SK-N-SH treated with all-trans-retinoic acid at 6 μM for 48 hours (cell line): ENCODE measurements around the gene IL15RA.

ENCODE experiments used
- ATAC-seq: fragments of 200-7000 bp; cut with Tn5 transposase; 3 replicates; pipeline ENCODE4 v1.9.1; 2020; ENCODE audit warnings: mild to moderate bottlenecking, moderate library complexity
- ARNTL ChIP-seq: fragments of 450-650 bp; formaldehyde crosslinking; IDR thresholded peaks from 2 replicates; pipeline ENCODE4 v1.5.0; 2020; ENCODE audit warnings: low read depth, mild to moderate bottlenecking, moderate library complexity, borderline replicate concordance
- CREB5 ChIP-seq: fragments of 250-450 bp; sonication (Bioruptor Pico); IDR thresholded peaks from 2 replicates; pipeline ENCODE4 v1.5.1; 2020; ENCODE audit warnings: low read depth, mild to moderate bottlenecking, moderate library complexity
- CSDC2 ChIP-seq: fragments of 250-450 bp; sonication (Bioruptor Pico); IDR thresholded peaks from 2 replicates; pipeline ENCODE4 v1.5.0; 2020; ENCODE audit warnings: mild to moderate bottlenecking, moderate library complexity
- CSRNP3 ChIP-seq: fragments of 250-450 bp; sonication (Bioruptor Pico); IDR thresholded peaks from 2 replicates; pipeline ENCODE4 v1.5.1; 2021; ENCODE audit warnings: mild to moderate bottlenecking, moderate library complexity
- ESRRG ChIP-seq: fragments of 250-450 bp; sonication (Bioruptor Pico); IDR thresholded peaks from 2 replicates; pipeline ENCODE4 v1.6.1; 2021; ENCODE audit warnings: mild to moderate bottlenecking
- GLIS3 ChIP-seq: fragments of 250-450 bp; sonication (Bioruptor Pico); IDR thresholded peaks from 2 replicates; pipeline ENCODE4 v1.5.0; 2020; ENCODE audit warnings: mild to moderate bottlenecking, moderate library complexity
- ISL1 ChIP-seq: fragments of 250-450 bp; sonication (Bioruptor Pico); IDR thresholded peaks from 2 replicates; pipeline ENCODE4 v2.1.2; 2022; ENCODE audit warnings: mild to moderate bottlenecking, moderate library complexity
- PATZ1 ChIP-seq: fragments of 250-450 bp; sonication (Bioruptor Pico); IDR thresholded peaks from 2 replicates; pipeline ENCODE4 v1.8.0; 2020; ENCODE audit warnings: mild to moderate bottlenecking, moderate library complexity, borderline replicate concordance
- POU6F1 ChIP-seq: fragments of 250-450 bp; sonication (Bioruptor Pico); IDR thresholded peaks from 2 replicates; pipeline ENCODE4 v1.8.0; 2021; ENCODE audit warnings: low read depth, mild to moderate bottlenecking, moderate library complexity, borderline replicate concordance
- PPARA ChIP-seq: fragments of 250-450 bp; sonication (Bioruptor Pico); IDR thresholded peaks from 2 replicates; pipeline ENCODE4 v1.5.0; 2020; ENCODE audit warnings: mild to moderate bottlenecking, borderline replicate concordance
- RARB ChIP-seq: fragments of 250-450 bp; sonication (Bioruptor Pico); IDR thresholded peaks from 2 replicates; pipeline ENCODE4 v1.8.0; 2021; ENCODE audit warnings: mild to moderate bottlenecking, moderate library complexity
- SNAI2 ChIP-seq: fragments of 250-450 bp; sonication (Bioruptor Pico); IDR thresholded peaks from 2 replicates; pipeline ENCODE4 v1.5.0; 2020; ENCODE audit warnings: mild to moderate bottlenecking, moderate library complexity
- TCF4 ChIP-seq: fragments of 250-450 bp; sonication (Bioruptor Pico); IDR thresholded peaks from 2 replicates; pipeline ENCODE4 v1.8.0; 2021; ENCODE audit warnings: mild to moderate bottlenecking, moderate library complexity, borderline replicate concordance
- TOX ChIP-seq: fragments of 250-450 bp; sonication (Bioruptor Pico); IDR thresholded peaks from 2 replicates; pipeline ENCODE4 v1.8.0; 2021; ENCODE audit warnings: mild to moderate bottlenecking, moderate library complexity, borderline replicate concordance
- TSHZ2 ChIP-seq: fragments of 250-450 bp; sonication (Bioruptor Pico); IDR thresholded peaks from 2 replicates; pipeline ENCODE4 v1.5.0; 2020; ENCODE audit warnings: mild to moderate bottlenecking, moderate library complexity
- ZFP3 ChIP-seq: fragments of 250-450 bp; sonication (Bioruptor Pico); IDR thresholded peaks from 2 replicates; pipeline ENCODE4 v1.5.0; 2020; ENCODE audit warnings: mild to moderate bottlenecking, moderate library complexity
- ZNF70 ChIP-seq: fragments of 450-650 bp; formaldehyde crosslinking; IDR thresholded peaks from 2 replicates; pipeline ENCODE4 v1.5.0; 2020; ENCODE audit warnings: mild to moderate bottlenecking, moderate library complexity

The IL15RA gene

GRCh38 chr10:5903563-5903962 lies 73.8 kb downstream of the IL15RA start:
- ATAC-seq, result no peak
- no peak for TF ChIP-seq PATZ1 (CRISPR knock-in tag)
- TF ChIP-seq ZFP3 (CRISPR knock-in tag), result no peak
- TF ChIP-seq ZNF70 (CRISPR knock-in tag), result no peak
- TF ChIP-seq CSRNP3, result no peak
- no peak for TF ChIP-seq POU6F1 (CRISPR knock-in tag)
- TF ChIP-seq ESRRG (CRISPR knock-in tag), result no peak
- no peak for TF ChIP-seq TCF4 (CRISPR knock-in tag)
- no peak for TF ChIP-seq ARNTL (CRISPR knock-in tag)
- no peak for TF ChIP-seq ISL1
- TF ChIP-seq TSHZ2 (CRISPR knock-in tag), result no peak

GRCh38 chr10:5902511-5903274 lies 74.7 kb downstream of the IL15RA start:
- ATAC-seq, result no peak
- TF ChIP-seq CSRNP3 (no peak), PPARA (CRISPR knock-in tag) (no peak), TOX (CRISPR knock-in tag) (no peak), ZFP3 (CRISPR knock-in tag) (no peak), POU6F1 (CRISPR knock-in tag) (no peak), CREB5 (CRISPR knock-in tag) (no peak), TSHZ2 (CRISPR knock-in tag) (no peak), GLIS3 (CRISPR knock-in tag) (no peak), CSDC2 (no peak), SNAI2 (CRISPR knock-in tag) (no peak), ISL1 (no peak), ZNF70 (CRISPR knock-in tag) (no peak), TCF4 (CRISPR knock-in tag) (no peak), RARB (CRISPR knock-in tag) (no peak)
